ENCODE measurements around the gene NAV3.

DNA sequence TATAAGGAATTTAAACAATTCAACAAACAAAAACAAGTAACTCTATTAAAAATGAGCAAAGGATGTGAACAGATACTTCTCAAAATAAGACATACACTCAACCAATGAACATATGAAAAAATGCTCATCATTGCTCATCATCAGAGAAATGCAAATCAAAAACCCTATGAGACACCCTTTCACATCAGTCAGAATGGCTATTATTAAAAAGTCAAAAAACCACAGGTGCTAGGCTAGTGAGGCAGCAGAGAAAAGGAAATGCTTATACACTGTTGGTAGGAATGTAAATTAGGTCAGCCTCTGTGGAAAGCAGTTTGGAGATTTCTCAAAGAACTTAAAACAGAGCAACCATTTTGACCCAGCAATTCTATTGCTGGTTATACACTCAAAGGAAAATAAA is 52.0 kb downstream of the NAV3 start:
- TF ChIP-seq, protein P1, sequence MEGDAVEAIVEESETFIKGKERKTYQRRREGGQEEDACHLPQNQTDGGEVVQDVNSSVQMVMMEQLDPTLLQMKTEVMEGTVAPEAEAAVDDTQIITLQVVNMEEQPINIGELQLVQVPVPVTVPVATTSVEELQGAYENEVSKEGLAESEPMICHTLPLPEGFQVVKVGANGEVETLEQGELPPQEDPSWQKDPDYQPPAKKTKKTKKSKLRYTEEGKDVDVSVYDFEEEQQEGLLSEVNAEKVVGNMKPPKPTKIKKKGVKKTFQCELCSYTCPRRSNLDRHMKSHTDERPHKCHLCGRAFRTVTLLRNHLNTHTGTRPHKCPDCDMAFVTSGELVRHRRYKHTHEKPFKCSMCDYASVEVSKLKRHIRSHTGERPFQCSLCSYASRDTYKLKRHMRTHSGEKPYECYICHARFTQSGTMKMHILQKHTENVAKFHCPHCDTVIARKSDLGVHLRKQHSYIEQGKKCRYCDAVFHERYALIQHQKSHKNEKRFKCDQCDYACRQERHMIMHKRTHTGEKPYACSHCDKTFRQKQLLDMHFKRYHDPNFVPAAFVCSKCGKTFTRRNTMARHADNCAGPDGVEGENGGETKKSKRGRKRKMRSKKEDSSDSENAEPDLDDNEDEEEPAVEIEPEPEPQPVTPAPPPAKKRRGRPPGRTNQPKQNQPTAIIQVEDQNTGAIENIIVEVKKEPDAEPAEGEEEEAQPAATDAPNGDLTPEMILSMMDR (IDR thresholded peaks at IDR 0.05), result no peak
- no peak for TF ChIP-seq POLR2A (IDR thresholded peaks at IDR 0.05)
